ENCODE results near the gene IGFL3. TPM values are rescaled to one million over a fixed set of nuclear protein-coding genes. Genes with fewer than 3 reads are reported as not detected.

The IGFL3 gene
- total RNA-seq, 1 donor from 2014 or later, result not detected

DNA sequence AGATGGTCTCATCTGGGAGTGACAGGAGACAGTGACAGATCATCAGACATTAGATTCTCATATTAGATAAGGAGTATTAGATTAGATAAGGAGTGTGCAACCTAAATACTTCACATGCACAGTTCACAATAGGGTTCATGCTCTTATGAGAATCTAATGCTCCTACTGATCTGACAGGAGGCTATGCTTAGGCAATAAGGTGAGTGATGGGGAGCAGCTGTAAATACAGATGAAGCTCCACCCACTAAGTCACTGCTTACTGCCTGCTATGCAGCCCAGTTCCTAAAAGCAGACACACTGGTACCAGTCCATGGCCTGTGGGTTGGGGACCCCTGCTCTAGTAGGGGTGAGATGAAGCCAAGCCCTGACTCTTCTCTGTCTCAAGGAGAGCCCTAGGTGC lies 10.0 kb upstream of the IGFL3 start:
- H3K4me3 ChIP-seq (ENCODE audit: low read depth, low read length), result no peak overlapping the region
- TF ChIP-seq, protein P1, sequence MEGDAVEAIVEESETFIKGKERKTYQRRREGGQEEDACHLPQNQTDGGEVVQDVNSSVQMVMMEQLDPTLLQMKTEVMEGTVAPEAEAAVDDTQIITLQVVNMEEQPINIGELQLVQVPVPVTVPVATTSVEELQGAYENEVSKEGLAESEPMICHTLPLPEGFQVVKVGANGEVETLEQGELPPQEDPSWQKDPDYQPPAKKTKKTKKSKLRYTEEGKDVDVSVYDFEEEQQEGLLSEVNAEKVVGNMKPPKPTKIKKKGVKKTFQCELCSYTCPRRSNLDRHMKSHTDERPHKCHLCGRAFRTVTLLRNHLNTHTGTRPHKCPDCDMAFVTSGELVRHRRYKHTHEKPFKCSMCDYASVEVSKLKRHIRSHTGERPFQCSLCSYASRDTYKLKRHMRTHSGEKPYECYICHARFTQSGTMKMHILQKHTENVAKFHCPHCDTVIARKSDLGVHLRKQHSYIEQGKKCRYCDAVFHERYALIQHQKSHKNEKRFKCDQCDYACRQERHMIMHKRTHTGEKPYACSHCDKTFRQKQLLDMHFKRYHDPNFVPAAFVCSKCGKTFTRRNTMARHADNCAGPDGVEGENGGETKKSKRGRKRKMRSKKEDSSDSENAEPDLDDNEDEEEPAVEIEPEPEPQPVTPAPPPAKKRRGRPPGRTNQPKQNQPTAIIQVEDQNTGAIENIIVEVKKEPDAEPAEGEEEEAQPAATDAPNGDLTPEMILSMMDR (conservative IDR thresholded peaks at IDR 0.05; ENCODE audit: low read depth, low read length), result no peak
- no peak for DNase-seq (ENCODE audit: low read depth)

DNA sequence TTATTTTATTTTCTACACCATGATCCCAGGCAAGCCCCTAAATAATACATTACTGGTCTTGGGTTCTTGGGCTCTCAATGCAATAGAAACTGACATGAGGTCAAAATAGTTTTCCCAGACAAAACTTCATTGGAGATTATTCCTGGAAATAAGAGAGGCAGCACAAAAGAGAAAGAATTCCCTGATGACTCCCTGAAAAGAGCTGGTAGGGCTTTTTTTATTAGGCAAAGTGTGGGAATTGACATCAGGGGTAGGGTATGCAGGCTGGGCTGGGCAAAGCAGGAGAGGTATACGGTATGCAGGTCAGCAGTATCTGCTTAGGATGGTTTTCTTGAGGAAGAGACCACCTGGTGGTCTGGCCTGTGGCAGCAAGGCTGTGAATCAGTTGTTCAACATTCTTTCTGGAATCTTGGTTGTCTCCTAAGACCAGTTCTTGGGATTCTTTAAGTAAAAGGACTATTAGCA lies 9.3 kb upstream of the IGFL3 start:
- TF ChIP-seq, protein P1 (conservative IDR thresholded peaks at IDR 0.05; ENCODE audit: low read depth, low read length), result no peak
- no peak overlapping the region for H3K4me3 ChIP-seq (ENCODE audit: low read depth, low read length)
- DNase-seq (ENCODE audit: low read depth), result no peak

DNA sequence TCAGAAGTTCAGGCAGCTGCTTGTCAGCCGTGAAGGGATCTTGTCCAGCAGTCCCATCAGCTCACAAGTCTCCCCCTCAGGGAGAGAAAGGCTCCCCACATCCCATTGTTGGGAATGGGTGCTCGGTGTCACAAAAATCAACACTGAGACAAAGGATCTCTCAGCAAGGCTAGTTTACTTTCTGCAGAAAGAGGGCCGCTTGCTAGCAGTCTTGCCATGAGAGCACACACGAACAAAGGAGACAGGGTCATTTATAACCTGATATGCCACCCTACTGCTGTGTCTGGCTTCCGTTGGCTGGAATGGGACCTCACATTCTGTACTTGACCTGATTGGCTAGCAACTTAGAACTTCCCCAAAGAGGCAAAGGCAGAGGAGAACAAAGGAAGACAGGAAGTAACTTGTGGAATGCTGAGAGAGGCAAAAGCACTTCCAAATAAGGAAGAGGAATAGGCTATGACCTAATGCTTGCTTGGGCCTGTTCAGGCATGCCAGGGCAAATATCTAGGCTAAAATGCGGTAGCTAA lies 8.7 kb upstream of the IGFL3 start:
- TF ChIP-seq, protein P1 (conservative IDR thresholded peaks at IDR 0.05; ENCODE audit: low read depth, low read length), result no peak
- peak; percentile 92 for DNase-seq (ENCODE audit: low read depth)
- peak overlapping the region; percentile 10 for H3K4me3 ChIP-seq (ENCODE audit: low read depth, low read length)

DNA sequence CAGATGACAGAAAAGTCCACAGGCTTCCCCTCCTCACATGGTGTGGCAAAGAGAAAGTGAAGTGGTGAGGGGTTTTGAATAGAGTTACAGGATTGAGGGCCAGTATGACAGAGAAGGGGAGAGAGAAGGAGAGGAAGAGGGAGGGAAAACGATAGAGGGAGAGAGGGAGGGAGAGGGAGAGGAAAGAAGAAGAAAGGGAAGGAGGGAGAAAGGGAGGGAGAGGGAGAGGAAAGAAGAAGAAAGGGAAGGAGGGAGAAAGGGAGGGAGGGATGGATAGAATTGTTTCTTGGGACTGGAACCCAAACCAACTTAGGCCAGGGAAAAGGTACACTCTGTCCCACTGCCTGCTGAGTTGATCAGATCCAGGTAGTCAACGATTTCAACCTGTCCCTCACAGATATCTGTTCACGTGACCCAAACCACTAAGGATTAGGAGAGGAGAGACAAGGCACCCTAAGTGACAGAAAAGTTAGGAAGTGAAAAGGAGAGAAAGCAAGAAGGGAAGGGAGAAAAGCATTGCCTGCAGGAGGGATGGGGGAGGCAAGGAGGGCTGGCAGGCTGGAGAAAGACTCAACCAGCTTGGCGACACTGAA lies 8.1 kb upstream of the IGFL3 start:
- no peak for DNase-seq (ENCODE audit: low read depth)
- peak overlapping the region; percentile 10 for H3K4me3 ChIP-seq (ENCODE audit: low read depth, low read length)
- TF ChIP-seq, protein P1 (conservative IDR thresholded peaks at IDR 0.05; ENCODE audit: low read depth, low read length), result no peak

DNA sequence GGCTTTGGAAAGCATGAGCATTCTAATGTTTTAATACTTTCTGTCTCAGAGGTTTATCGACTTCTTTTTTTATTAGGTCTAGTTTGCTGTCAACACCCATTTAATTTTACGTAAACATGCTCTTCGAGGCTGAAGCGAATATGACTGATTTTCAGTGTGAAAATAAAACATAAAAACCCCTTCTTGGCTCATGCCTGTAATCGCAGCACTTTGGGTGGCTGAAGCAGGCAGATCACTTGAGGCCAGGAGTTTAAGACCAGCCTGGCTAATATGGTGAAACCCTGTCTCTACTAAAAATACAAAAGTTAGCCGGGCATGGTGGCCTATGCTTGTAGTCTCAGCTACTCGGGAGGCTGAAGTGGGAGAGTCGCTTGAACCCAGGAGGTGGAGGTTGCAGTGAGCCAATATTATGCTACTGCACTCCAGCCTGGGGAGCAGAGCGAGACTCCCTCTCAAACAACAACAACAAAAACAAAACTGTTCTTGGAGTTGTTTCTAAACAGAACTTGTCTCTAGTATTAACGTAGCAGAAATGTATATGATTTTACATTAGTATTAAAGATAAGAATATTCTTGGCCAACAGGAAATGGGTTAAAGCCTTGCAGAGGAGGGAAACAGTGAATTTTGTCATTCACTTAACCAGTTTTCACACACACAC lies 7.1 kb upstream of the IGFL3 start:
- no peak overlapping the region for H3K4me3 ChIP-seq (ENCODE audit: low read depth, low read length)
- no peak for DNase-seq (ENCODE audit: low read depth)
- TF ChIP-seq, protein P1 (conservative IDR thresholded peaks at IDR 0.05; ENCODE audit: low read depth, low read length), result no peak

DNA sequence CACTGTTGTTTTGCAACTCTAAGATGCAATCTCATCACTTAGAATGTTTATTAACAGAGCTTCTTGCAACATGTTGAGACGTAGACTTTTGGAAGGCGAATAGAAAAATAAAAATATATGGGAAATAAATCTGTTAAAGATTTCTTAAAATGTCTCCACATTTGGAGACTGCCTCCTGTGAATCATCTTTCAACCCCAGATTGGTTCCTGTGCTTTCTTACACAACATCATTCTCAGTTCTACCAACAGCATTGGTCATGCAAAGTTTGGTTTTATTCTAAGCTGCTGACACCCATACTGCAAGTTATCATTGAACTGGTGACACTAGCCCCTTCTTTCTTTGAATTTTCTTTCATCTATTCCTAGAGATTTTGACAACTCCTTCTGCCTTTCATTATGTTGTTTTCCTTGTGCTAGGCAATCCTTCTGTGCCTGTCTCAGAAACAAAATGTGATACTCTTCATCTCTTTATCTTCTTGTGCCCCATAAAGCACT lies 1.6 kb upstream of the IGFL3 start:
- no peak for DNase-seq (ENCODE audit: low read depth)
- no peak overlapping the region for H3K4me3 ChIP-seq (ENCODE audit: low read depth, low read length)
- TF ChIP-seq, protein P1 (conservative IDR thresholded peaks at IDR 0.05; ENCODE audit: low read depth, low read length), result no peak
